ENCODE measurements around the gene MPPED1.

MPPED1 gene

GRCh38 chr22:43400449-43400848 lies 11.4 kb upstream of the MPPED1 start:
- no peak for DNase-seq (ENCODE audit: low spot score)
- TF ChIP-seq CTCF (IDR thresholded peaks at IDR 0.05; ENCODE audit: borderline replicate concordance, control extremely low read depth, extremely low read depth, insufficient read depth, missing control alignments): no peak
- in situ Hi-C loops (cut with MboI; ENCODE audit: low sequenced_read_pairs, unreplicated experiment): no loop called here

DNA sequence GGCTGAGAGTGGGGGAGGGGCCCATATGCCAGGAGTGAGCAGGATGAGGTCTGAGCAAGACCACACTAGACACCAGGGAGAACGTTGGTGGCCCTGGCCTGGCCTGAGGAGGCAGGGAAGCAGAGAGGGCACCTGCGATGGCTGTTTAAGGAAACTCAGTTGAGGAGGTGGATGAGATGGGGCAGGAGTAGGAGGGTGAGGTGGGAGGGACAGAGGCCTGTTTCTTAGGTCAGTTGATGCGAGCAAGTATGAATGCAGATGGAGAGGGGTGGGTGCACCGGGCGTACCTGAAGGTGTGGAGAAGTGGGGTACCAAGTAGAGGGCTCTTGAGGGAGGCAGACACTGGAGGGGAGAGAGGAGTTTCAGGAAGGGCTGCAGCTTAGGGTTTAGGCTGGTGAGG lies 10.6 kb upstream of the MPPED1 start:
- in situ Hi-C loops (cut with MboI; ENCODE audit: low sequenced_read_pairs, unreplicated experiment): no loop called here
- DNase-seq (ENCODE audit: low spot score): no peak

GRCh38 chr22:43401661-43402060 lies 10.2 kb upstream of the MPPED1 start:
- DNase-seq (ENCODE audit: low spot score): no peak
- in situ Hi-C loops (cut with MboI; ENCODE audit: low sequenced_read_pairs, unreplicated experiment): no loop called here
- TF ChIP-seq CTCF (IDR thresholded peaks at IDR 0.05; ENCODE audit: borderline replicate concordance, control extremely low read depth, extremely low read depth, insufficient read depth, missing control alignments): no peak

More for the DNA sequence above, 10.6 kb upstream of the MPPED1 start:
- no peak for TF ChIP-seq CTCF (IDR thresholded peaks at IDR 0.05; ENCODE audit: borderline replicate concordance, control extremely low read depth, extremely low read depth, insufficient read depth, missing control alignments)

DNA sequence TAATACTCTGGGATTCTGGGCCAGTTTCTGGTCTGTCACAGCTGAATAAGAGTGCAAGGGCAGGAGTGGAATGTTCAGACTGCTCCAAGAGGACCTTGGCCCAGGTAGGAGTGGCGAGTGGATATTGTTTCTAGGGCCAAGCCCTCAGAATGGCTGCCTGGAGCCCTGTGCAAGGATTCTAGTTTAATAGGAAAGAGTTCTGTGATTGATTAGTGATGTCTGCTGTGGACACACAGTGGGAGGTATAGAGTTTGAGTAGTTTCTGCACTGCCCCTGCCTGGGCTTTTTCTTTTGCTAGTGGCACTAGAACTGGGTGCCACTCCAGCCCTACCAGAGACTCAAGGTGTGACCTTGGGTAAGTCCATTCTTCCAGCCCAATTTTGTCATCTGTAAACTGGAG lies 9.7 kb upstream of the MPPED1 start:
- no peak for TF ChIP-seq CTCF (IDR thresholded peaks at IDR 0.05; ENCODE audit: borderline replicate concordance, control extremely low read depth, extremely low read depth, insufficient read depth, missing control alignments)
- DNase-seq (ENCODE audit: low spot score): no peak
- in situ Hi-C loops (cut with MboI; ENCODE audit: low sequenced_read_pairs, unreplicated experiment): no loop called here

DNA sequence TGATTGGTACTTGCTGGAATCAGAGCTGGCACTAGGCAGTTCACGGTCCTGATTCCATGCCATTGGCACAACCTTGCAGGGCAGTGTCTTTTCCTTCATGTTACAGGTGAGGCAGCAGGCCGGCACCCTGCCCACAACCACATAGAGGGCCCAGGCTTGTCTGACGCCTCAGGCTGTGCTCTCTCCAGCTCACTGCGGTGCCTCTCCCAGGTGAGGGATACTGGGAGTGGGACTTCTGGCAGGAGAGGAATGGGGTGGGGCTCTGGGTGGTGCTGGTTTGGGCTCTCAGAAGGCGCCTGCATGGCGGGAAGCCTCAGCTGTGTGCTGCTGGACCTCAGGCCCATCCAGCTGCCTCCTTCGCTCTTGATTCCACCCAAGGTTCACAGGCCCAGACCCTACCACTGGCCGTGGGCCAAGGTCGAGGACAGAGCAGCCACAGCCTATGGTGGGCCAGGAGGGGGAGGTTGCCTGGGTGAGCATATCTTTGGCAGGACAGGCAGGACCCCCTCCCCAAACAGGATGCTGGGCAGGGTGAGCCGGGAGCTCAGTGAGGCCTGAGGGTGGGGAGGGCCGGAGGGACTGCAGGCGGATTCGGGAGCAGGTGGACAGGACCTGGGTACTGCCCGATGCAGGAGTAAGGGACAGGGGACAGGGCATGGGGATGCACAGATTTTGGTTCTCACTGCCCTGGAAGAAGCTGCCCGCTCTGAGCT lies 7.0 kb upstream of the MPPED1 start:
- no peak for TF ChIP-seq CTCF (IDR thresholded peaks at IDR 0.05; ENCODE audit: borderline replicate concordance, control extremely low read depth, extremely low read depth, insufficient read depth, missing control alignments)
- no peak for DNase-seq (ENCODE audit: low spot score)
- in situ Hi-C loops (cut with MboI; ENCODE audit: low sequenced_read_pairs, unreplicated experiment): no loop called here

DNA sequence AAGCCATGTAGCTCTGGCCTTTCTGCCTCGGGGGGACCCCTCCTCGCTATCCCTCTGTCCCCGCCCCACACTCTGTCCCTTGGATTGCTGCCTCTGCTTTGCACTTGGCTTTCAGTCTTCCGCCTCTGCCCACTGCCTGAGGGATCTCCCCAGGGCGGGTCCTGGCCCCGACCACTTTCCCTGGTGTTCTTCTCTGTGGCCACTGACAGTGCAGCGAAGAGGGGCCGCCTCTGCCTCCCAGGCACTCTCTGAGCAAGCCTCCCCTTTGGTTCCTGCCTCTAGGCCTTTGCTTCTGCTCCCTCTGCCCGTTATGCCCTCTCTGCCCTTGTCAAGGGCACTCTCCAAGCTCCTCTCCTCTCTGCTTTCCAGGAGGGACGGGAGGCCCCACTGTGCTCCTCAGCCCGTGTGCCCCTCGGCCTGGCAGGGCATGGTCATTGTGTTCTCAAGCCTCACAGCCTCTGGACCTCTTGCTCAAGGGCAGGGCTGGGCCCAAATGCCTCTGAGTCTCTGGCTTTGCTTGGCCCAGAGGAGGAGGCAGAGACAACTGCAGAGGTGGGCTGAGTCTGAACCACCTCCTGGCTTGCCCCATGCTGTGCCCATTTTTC lies 5.5 kb upstream of the MPPED1 start:
- no peak for DNase-seq (ENCODE audit: low spot score)
- TF ChIP-seq CTCF (IDR thresholded peaks at IDR 0.05; ENCODE audit: borderline replicate concordance, control extremely low read depth, extremely low read depth, insufficient read depth, missing control alignments): no peak
- in situ Hi-C loops (cut with MboI; ENCODE audit: low sequenced_read_pairs, unreplicated experiment): no loop called here
